HepG2 (cell line): ENCODE data around the gene SPCS1. TPM values are rescaled to one million over a fixed set of nuclear protein-coding genes. Genes with fewer than 3 reads are reported as not detected.

Experiments
- BHLHE40 ChIP-seq: IDR thresholded peaks from 2 replicates; pipeline ENCODE4 v1.6.1; 2011; ENCODE audit warnings: low read length, improper control_type of control experiment
- CAMTA2 ChIP-seq: sonication (generic); formaldehyde crosslinking; IDR thresholded peaks from 2 replicates; pipeline ENCODE4 v1.4.0; 2020; ENCODE audit warnings: mild to moderate bottlenecking, missing genetic modification reagents, borderline replicate concordance
- ETV6 ChIP-seq: sonication (generic); formaldehyde crosslinking; conservative IDR thresholded peaks from 2 replicates; pipeline ENCODE4 v1.4.0; 2020; ENCODE audit warnings: missing genetic modification reagents
- HOXA3 ChIP-seq: sonication (generic); formaldehyde crosslinking; IDR thresholded peaks from 2 replicates; pipeline ENCODE4 v1.5.0; 2020; ENCODE audit warnings: missing genetic modification reagents
- MXI1 ChIP-seq: IDR thresholded peaks from 3 replicates; pipeline ENCODE4 v1.6.1; 2012; ENCODE audit warnings: low read depth, low read length, inconsistent platforms, borderline replicate concordance
- PHF20 ChIP-seq: sonication (generic); formaldehyde crosslinking; IDR thresholded peaks from 2 replicates; pipeline ENCODE4 v1.5.0; 2020; ENCODE audit warnings: mild to moderate bottlenecking, missing genetic modification reagents
- SETDB1 ChIP-seq: sonication (generic); formaldehyde crosslinking; IDR thresholded peaks from 2 replicates; pipeline ENCODE4 v1.5.1; 2020; ENCODE audit warnings: missing genetic modification reagents, mild to moderate bottlenecking, borderline replicate concordance
- SKI ChIP-seq: fragments of 450-650 bp; IDR thresholded peaks from one replicate; pipeline ENCODE4 v1.6.1; 2018; ENCODE audit warnings: mild to moderate bottlenecking; ENCODE audit not compliant: partially characterized antibody
- SRSF4 ChIP-seq: fragments of 200-400 bp; formaldehyde crosslinking; IDR thresholded peaks from one replicate; pipeline ENCODE4 v1.6.1; 2018; ENCODE audit warnings: mild to moderate bottlenecking, low read depth, low read length, moderate library complexity; ENCODE audit not compliant: poor library complexity, severe bottlenecking
- ZNF264 ChIP-seq: sonication (generic); formaldehyde crosslinking; IDR thresholded peaks from 2 replicates; pipeline ENCODE4 v1.4.0; 2020; ENCODE audit warnings: missing genetic modification reagents
- ZNF33B ChIP-seq: sonication (generic); formaldehyde crosslinking; IDR thresholded peaks from 2 replicates; pipeline ENCODE4 v1.5.1; 2020; ENCODE audit warnings: mild to moderate bottlenecking, missing genetic modification reagents
- ZNF567 ChIP-seq: sonication (generic); formaldehyde crosslinking; IDR thresholded peaks from 2 replicates; pipeline ENCODE4 v1.8.1; 2023; ENCODE audit warnings: mild to moderate bottlenecking, missing genetic modification reagents, borderline replicate concordance
- ZNF616 ChIP-seq: sonication (generic); formaldehyde crosslinking; IDR thresholded peaks from 2 replicates; pipeline ENCODE4 v1.5.0; 2020; ENCODE audit warnings: low read depth, mild to moderate bottlenecking, missing genetic modification reagents
- ZNF775 ChIP-seq: sonication (generic); formaldehyde crosslinking; IDR thresholded peaks from 2 replicates; pipeline ENCODE4 v1.4.0; 2020; ENCODE audit warnings: missing genetic modification reagents, mild to moderate bottlenecking, moderate library complexity, borderline replicate concordance
- polyA plus RNA-seq, 8 experiments: library from polyadenylated mRNA; depleted of rRNA in 3 of 8; stranded (reverse) in 7 of 8; unstranded in 1 of 8; fragments of >200 nt; fragmentation: Illumina TruSeq in 4 of 8; extraction: Trizol in 4 of 8; gene quantifications; 2 replicates each; pipeline versions ENCODE4 v1.2.1 to v1.2.3, GENCODE V29; 2011 to 2016; ENCODE audit warnings: low read depth in 4 of 8, missing spikeins in 1 of 8, mixed read lengths in 1 of 8; ENCODE audit not compliant: insufficient read depth in 1 of 8
- total RNA-seq, 5 experiments: library from RNA; depleted of rRNA; stranded (reverse); fragments of >200 nt; fragmentation: Illumina TruSeq; extraction: Trizol; gene quantifications; 2 replicates each; pipeline ENCODE4 v1.2.3, GENCODE V29; 2016; ENCODE audit warnings: low read depth in 1 of 5
- TF ChIP-seq, protein P1 (sequence below): sonication (generic); formaldehyde crosslinking; IDR thresholded peaks from 2 replicates; pipeline ENCODE4 v1.4.0; 2020; ENCODE audit warnings: mild to moderate bottlenecking, missing genetic modification reagents
- TF ChIP-seq, protein P2 (sequence below): sonication (generic); formaldehyde crosslinking; IDR thresholded peaks from 2 replicates; pipeline ENCODE4 v1.4.0; 2020; ENCODE audit warnings: missing genetic modification reagents, borderline replicate concordance
- TF ChIP-seq, protein P3 (sequence below): sonication (generic); formaldehyde crosslinking; IDR thresholded peaks from 2 replicates; pipeline ENCODE4 v1.4.0; 2020; ENCODE audit warnings: mild to moderate bottlenecking, missing genetic modification reagents
- TF ChIP-seq, protein P4 (sequence below): sonication (generic); formaldehyde crosslinking; IDR thresholded peaks from 2 replicates; pipeline ENCODE4 v1.4.0; 2020; ENCODE audit warnings: missing genetic modification reagents, borderline replicate concordance

SPCS1 gene
- total and polyA plus RNA-seq, 2 of the 13 experiments (the other 11 are each of a cell fraction or from before 2014, with no cell fraction given) = 84.6 to 120 TPM

DNA sequence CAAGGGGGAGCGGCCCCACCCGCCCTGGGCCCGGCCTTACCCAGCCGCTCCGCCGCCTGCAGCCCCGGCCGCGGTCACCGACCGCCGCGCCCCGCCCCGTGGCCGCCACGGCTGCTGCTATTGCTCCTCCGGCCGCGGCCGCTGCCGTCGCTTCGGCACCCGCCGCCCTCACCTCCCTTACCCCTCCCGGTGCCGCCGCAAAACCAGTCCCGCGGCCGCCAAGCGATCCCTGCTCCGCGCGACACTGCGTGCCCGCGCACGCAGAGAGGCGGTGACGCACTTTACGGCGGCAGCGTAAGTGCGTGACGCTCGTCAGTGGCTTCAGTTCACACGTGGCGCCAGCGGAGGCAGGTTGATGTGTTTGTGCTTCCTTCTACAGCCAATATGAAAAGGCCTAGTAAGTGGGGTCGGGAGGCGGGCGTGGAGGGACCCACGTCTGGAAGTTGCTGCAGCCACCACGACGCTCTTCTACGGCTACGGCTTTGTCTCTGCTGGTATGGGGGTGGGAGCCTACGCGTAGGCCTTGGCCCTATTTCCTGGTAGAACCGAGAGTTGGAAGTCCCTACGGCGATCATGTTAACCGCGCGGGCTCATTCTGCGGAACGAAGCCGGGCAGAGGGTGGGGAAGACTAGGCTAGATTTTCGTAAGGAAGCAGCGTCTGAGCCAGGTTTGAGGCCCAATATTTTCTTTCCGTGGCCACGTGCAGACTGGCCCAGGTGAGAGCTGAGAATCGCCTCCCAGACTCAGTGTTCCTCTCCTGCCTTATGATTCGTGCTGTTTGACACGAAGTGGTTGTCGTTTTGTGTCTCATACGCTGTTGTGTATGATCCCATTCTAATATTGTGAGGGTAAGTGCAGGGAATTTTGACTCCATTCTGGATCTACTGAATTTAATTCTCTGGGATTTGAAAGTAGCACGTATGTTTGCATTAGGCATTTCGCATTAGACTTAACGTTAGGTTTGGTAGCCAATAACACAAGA lies 19.9 kb upstream of the SPCS1 start, which contains the start of the genes GNL3 and PBRM1 (continued):
- TF ChIP-seq HOXA3 (CRISPR knock-in tag) = peak; percentile 89
- TF ChIP-seq, protein P1, sequence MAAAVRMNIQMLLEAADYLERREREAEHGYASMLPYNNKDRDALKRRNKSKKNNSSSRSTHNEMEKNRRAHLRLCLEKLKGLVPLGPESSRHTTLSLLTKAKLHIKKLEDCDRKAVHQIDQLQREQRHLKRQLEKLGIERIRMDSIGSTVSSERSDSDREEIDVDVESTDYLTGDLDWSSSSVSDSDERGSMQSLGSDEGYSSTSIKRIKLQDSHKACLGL (CRISPR knock-in tag) = peak; percentile 100
- TF ChIP-seq, protein P2, sequence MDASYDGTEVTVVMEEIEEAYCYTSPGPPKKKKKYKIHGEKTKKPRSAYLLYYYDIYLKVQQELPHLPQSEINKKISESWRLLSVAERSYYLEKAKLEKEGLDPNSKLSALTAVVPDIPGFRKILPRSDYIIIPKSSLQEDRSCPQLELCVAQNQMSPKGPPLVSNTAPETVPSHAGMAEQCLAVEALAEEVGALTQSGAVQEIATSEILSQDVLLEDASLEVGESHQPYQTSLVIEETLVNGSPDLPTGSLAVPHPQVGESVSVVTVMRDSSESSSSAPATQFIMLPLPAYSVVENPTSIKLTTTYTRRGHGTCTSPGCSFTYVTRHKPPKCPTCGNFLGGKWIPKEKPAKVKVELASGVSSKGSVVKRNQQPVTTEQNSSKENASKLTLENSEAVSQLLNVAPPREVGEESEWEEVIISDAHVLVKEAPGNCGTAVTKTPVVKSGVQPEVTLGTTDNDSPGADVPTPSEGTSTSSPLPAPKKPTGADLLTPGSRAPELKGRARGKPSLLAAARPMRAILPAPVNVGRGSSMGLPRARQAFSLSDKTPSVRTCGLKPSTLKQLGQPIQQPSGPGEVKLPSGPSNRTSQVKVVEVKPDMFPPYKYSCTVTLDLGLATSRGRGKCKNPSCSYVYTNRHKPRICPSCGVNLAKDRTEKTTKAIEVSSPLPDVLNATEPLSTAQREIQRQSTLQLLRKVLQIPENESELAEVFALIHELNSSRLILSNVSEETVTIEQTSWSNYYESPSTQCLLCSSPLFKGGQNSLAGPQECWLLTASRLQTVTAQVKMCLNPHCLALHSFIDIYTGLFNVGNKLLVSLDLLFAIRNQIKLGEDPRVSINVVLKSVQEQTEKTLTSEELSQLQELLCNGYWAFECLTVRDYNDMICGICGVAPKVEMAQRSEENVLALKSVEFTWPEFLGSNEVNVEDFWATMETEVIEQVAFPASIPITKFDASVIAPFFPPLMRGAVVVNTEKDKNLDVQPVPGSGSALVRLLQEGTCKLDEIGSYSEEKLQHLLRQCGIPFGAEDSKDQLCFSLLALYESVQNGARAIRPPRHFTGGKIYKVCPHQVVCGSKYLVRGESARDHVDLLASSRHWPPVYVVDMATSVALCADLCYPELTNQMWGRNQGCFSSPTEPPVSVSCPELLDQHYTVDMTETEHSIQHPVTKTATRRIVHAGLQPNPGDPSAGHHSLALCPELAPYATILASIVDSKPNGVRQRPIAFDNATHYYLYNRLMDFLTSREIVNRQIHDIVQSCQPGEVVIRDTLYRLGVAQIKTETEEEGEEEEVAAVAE (CRISPR knock-in tag) = peak; percentile 91
- TF ChIP-seq ZNF616 (CRISPR knock-in tag) = peak; percentile 49; the same call in 1 of the 2 replicates
- peak; percentile 99 for TF ChIP-seq MXI1
- TF ChIP-seq ZNF567 (CRISPR knock-in tag) = no peak; the same call in 1 of the 2 replicates
- TF ChIP-seq ZNF33B = no peak; the same call in 1 of the 2 replicates
- TF ChIP-seq ZNF264 (CRISPR knock-in tag) = no peak
- TF ChIP-seq PHF20 = peak; percentile 88
- no peak for TF ChIP-seq SETDB1 (CRISPR knock-in tag)
- TF ChIP-seq ZNF775 (CRISPR knock-in tag) = no peak
- TF ChIP-seq, protein P3, sequence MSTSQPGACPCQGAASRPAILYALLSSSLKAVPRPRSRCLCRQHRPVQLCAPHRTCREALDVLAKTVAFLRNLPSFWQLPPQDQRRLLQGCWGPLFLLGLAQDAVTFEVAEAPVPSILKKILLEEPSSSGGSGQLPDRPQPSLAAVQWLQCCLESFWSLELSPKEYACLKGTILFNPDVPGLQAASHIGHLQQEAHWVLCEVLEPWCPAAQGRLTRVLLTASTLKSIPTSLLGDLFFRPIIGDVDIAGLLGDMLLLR (CRISPR knock-in tag) = peak; percentile 99
- TF ChIP-seq BHLHE40 = peak; percentile 63
- TF ChIP-seq, protein P4, sequence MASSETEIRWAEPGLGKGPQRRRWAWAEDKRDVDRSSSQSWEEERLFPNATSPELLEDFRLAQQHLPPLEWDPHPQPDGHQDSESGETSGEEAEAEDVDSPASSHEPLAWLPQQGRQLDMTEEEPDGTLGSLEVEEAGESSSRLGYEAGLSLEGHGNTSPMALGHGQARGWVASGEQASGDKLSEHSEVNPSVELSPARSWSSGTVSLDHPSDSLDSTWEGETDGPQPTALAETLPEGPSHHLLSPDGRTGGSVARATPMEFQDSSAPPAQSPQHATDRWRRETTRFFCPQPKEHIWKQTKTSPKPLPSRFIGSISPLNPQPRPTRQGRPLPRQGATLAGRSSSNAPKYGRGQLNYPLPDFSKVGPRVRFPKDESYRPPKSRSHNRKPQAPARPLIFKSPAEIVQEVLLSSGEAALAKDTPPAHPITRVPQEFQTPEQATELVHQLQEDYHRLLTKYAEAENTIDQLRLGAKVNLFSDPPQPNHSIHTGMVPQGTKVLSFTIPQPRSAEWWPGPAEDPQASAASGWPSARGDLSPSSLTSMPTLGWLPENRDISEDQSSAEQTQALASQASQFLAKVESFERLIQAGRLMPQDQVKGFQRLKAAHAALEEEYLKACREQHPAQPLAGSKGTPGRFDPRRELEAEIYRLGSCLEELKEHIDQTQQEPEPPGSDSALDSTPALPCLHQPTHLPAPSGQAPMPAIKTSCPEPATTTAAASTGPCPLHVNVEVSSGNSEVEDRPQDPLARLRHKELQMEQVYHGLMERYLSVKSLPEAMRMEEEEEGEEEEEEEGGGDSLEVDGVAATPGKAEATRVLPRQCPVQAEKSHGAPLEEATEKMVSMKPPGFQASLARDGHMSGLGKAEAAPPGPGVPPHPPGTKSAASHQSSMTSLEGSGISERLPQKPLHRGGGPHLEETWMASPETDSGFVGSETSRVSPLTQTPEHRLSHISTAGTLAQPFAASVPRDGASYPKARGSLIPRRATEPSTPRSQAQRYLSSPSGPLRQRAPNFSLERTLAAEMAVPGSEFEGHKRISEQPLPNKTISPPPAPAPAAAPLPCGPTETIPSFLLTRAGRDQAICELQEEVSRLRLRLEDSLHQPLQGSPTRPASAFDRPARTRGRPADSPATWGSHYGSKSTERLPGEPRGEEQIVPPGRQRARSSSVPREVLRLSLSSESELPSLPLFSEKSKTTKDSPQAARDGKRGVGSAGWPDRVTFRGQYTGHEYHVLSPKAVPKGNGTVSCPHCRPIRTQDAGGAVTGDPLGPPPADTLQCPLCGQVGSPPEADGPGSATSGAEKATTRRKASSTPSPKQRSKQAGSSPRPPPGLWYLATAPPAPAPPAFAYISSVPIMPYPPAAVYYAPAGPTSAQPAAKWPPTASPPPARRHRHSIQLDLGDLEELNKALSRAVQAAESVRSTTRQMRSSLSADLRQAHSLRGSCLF (CRISPR knock-in tag) = no peak
- TF ChIP-seq SKI = peak; percentile 64
- 0 out of 2 replicates have a peak, but pooled peaks have one; percentile 30 for TF ChIP-seq ETV6 (CRISPR knock-in tag)
- peak; percentile 64; the same call in 1 of the 2 replicates for TF ChIP-seq CAMTA2 (CRISPR knock-in tag)
- no peak for TF ChIP-seq SRSF4
